Spleen (tissue), 11 donors: Measurements from ENCODE around the gene SGPL1. TPM values are rescaled to one million over a fixed set of nuclear protein-coding genes. Genes with fewer than 3 reads are reported as not detected.

Source experiments
- DNase-seq: peaks from one replicate; pipeline ENCODE4 v3.0.0-alpha.2; 2020
- H3K27ac ChIP-seq, 8 donors: fragments of 200-600 bp; sonication (generic) in 7 of 8; 1 replicate in 4 of 8; 2 replicates in 4 of 8; pipeline versions ENCODE4 v1.5.0 to v1.8.0; 2016 to 2021; ENCODE audit warnings: inconsistent platforms in 4 of 8, mild to moderate bottlenecking in 4 of 8, moderate library complexity in 1 of 8
- H3K27me3 ChIP-seq, 7 donors: fragments of 200-600 bp; sonication (generic) in 6 of 7; replicated peaks in 1 of 7; 1 replicate in 4 of 7; 2 replicates in 3 of 7; pipeline versions ENCODE4 v1.5.0 to v1.8.0; 2016 to 2021; ENCODE audit warnings: inconsistent platforms in 3 of 7, mild to moderate bottlenecking in 1 of 7
- H3K36me3 ChIP-seq, 6 donors: fragments of 200-600 bp; sonication (generic) in 5 of 6; 1 replicate in 4 of 6; 2 replicates in 2 of 6; pipeline versions ENCODE4 v1.5.0 to v1.8.0; 2016 to 2021; ENCODE audit warnings: inconsistent platforms in 2 of 6
- H3K4me1 ChIP-seq, 6 donors: fragments of 200-600 bp; sonication (generic) in 5 of 6; 1 replicate in 3 of 6; 2 replicates in 3 of 6; pipeline versions ENCODE4 v1.5.0 to v1.8.0; 2016 to 2021; ENCODE audit warnings: inconsistent platforms in 3 of 6
- H3K4me3 ChIP-seq, 8 donors: fragments of 200-600 bp; sonication (generic) in 7 of 8; 1 replicate in 4 of 8; 2 replicates in 4 of 8; pipeline versions ENCODE4 v1.5.0 to v1.8.0; 2016 to 2021; ENCODE audit warnings: inconsistent platforms in 4 of 8, mild to moderate bottlenecking in 4 of 8, moderate library complexity in 2 of 8
- H3K9me3 ChIP-seq, 8 donors: fragments of 200-600 bp; sonication (generic) in 7 of 8; 1 replicate in 4 of 8; 2 replicates in 4 of 8; pipeline versions ENCODE4 v1.5.0 to v1.8.0; 2016 to 2021; ENCODE audit warnings: inconsistent platforms in 4 of 8
- CTCF ChIP-seq, 11 experiments: fragments of 200-600 bp in 7 of 11; fragments of 450-650 bp in 4 of 11; sonication (generic) in 4 of 11; IDR thresholded peaks in 8 of 11; conservative IDR thresholded peaks in 3 of 11; 1 replicate in 7 of 11; 2 replicates in 4 of 11; pipeline versions ENCODE4 v1.4.0 to v1.8.0; 2016 to 2021; ENCODE audit warnings: antibody characterized with exemption in 11 of 11, inconsistent platforms in 4 of 11, mild to moderate bottlenecking in 1 of 11
- POLR2A ChIP-seq, 3 donors: fragments of 450-650 bp; IDR thresholded peaks; one replicate each; pipeline ENCODE4 v1.5.1; 2017; ENCODE audit warnings: antibody characterized with exemption in 3 of 3, mild to moderate bottlenecking in 1 of 3
- POLR2AphosphoS5 ChIP-seq, 3 donors: sonication (generic); formaldehyde crosslinking; IDR thresholded peaks; one replicate each; pipeline ENCODE4 v1.5.1; 2017; ENCODE audit warnings: antibody characterized with exemption in 3 of 3
- WGBS, 5 donors: extraction: QIAGEN DNeasy Blood & Tissue Kit in 3 of 5; methylation state at CpG; one replicate each; pipeline versions ENCODE4 v1.1.5 to v1.1.7; 2013 to 2018; 5-methylcytosine and 5-hydroxymethylcytosine counted together
- intact Hi-C: fragments of 100-400 bp; cut with DNase I; formaldehyde crosslinking; loops from one replicate; pipeline ENCODE4 v1.15.0; 2023; ENCODE audit warnings: low total_unique reads
- polyA plus RNA-seq, 3 donors: library from polyadenylated mRNA; stranded (reverse); fragments of 200-250 nt; gene quantifications; one replicate each; pipeline ENCODE4 v1.2.1, GENCODE V29; 2013
- total RNA-seq, 7 donors: library from RNA; depleted of rRNA in 3 of 7; stranded (reverse); fragments of >200 nt in 3 of 7; fragmentation: NEBNext Ultra II Directional in 4 of 7; extraction: Animal tissue kit (Norgen Biotek cat#: 25700) in 4 of 7; gene quantifications; one replicate each; pipeline versions ENCODE4 v1.1.0 to v1.2.1, GENCODE V29; 2016 to 2021
- donor health status: healthy with polysubstance abuse.
- donor health status: DM: no; HTN: no; CAD: no; lungs with moderate emphysema.
- donor health status: DM: no; HTN: no; CAD: no.
- donor health status: Bipolar disorder and iron deficiency.
- donor health status: healthy.
- donor health status: DM: no; HTN: no; CAD: no.
- donor health status: DM: yes; HTN: yes; CAD: no.

SGPL1 gene
- total and polyA plus RNA-seq, 10 donors: 6.8 to 75.1 (median 60.7) TPM

- TF ChIP-seq POLR2A (IDR thresholded peaks at IDR 0.05) (no peak), POLR2AphosphoS5 (IDR thresholded peaks at IDR 0.05) (no peak), CTCF (IDR thresholded peaks at IDR 0.05 in 8 of 11, conservative IDR thresholded peaks at IDR 0.05 in 3 of 11) (no peak)
- Histone ChIP-seq H3K4me1 (peaks cover 0 to 43% (median 20%) of the 10 kb centered on the region in 6 donors), H3K9me3 (no peaks in the 10 kb centered on the region), H3K27me3 (no peaks in the 10 kb centered on the region), H3K27ac (no peak overlapping the region), H3K4me3 (no peak overlapping the region), H3K36me3 (peaks cover 0 to 20% (median 0%) of the 10 kb centered on the region in 6 donors)
- 76 to 88% (median 84%) methylated on average over 4 of the region's 4 CpGs for WGBS, 5 donors
- intact Hi-C loops: no loop called here
- DNase-seq: no peak
Observed at GRCh38 chr10:70814126-70814525, 1.6 kb upstream of the SGPL1 start.

GRCh38 chr10:70816220-70816894 lies 609 bp downstream of the SGPL1 start:
- Histone ChIP-seq H3K27ac (peak overlapping the region; percentile 74 to 92 (median 86)), H3K27me3 (no peaks in the 10 kb centered on the region), H3K9me3 (no peaks in the 10 kb centered on the region), H3K36me3 (peaks cover 0 to 42% (median 9%) of the 10 kb centered on the region in 6 donors), H3K4me1 (peaks cover 0 to 58% (median 21%) of the 10 kb centered on the region in 6 donors), H3K4me3 (peak overlapping the region; percentile 55 to 90 (median 70))
- intact Hi-C loops: loop anchor here (5.0 kb wide), 1 partner anchor 66 kb away; no protein-coding TSS in a partner anchor
- TF ChIP-seq CTCF (IDR thresholded peaks at IDR 0.05 in 8 of 11, conservative IDR thresholded peaks at IDR 0.05 in 3 of 11): peak in 1 of 11 experiments; percentile 5
- no peak for TF ChIP-seq POLR2AphosphoS5 (IDR thresholded peaks at IDR 0.05)
- TF ChIP-seq POLR2A (IDR thresholded peaks at IDR 0.05): no peak
- DNase-seq: peak; percentile 89
- WGBS, 5 donors: 1 to 5% (median 2%) methylated on average over 15 to 43 of the region's 43 CpGs

- Histone ChIP-seq H3K36me3 (peaks cover 0 to 67% (median 19%) of the 10 kb centered on the region in 6 donors), H3K4me3 (no peak overlapping the region), H3K9me3 (no peaks in the 10 kb centered on the region), H3K27me3 (no peaks in the 10 kb centered on the region), H3K4me1 (peaks cover 0 to 51% (median 16%) of the 10 kb centered on the region in 6 donors), H3K27ac (no peak overlapping the region)
- DNase-seq: no peak
- WGBS, 5 donors: 86 to 94% (median 89%) methylated on average over 4 of the region's 4 CpGs
- intact Hi-C loops: no loop called here
- TF ChIP-seq POLR2AphosphoS5 (IDR thresholded peaks at IDR 0.05): no peak
- no peak for TF ChIP-seq POLR2A (IDR thresholded peaks at IDR 0.05)
- TF ChIP-seq CTCF (IDR thresholded peaks at IDR 0.05 in 8 of 11, conservative IDR thresholded peaks at IDR 0.05 in 3 of 11): no peak
Observed at GRCh38 chr10:70820976-70821750, 5.4 kb downstream of the SGPL1 start.
